Type B pancreatic cell (in vitro differentiated cells): ENCODE data around the gene RAPGEF4. TPM values are rescaled to one million over a fixed set of nuclear protein-coding genes. Genes with fewer than 3 reads are reported as not detected.

ENCODE experiments used
- DNase-seq: peaks from one replicate; pipeline ENCODE4 v3.0.0; 2021; ENCODE audit warnings: mixed read lengths; ENCODE audit not compliant: unreplicated experiment; ENCODE audit errors: extremely low spot score
- H3K27ac Mint-ChIP-seq: 2 replicates; pipeline ENCODE4 v1.8.0; 2021; ENCODE audit warnings: mild to moderate bottlenecking, mixed read lengths
- H3K27me3 Mint-ChIP-seq: 2 replicates; pipeline ENCODE4 v1.8.0; 2021; ENCODE audit warnings: mixed read lengths
- H3K36me3 Mint-ChIP-seq: 2 replicates; pipeline ENCODE4 v1.8.0; 2021; ENCODE audit warnings: mixed read lengths
- H3K4me1 Mint-ChIP-seq: one replicate; pipeline ENCODE4 v1.8.0; 2021; ENCODE audit warnings: mixed read lengths; ENCODE audit not compliant: unreplicated experiment
- H3K4me3 Mint-ChIP-seq: 2 replicates; pipeline ENCODE4 v1.8.0; 2021; ENCODE audit warnings: mild to moderate bottlenecking, mixed read lengths
- H3K9me3 Mint-ChIP-seq: 2 replicates; pipeline ENCODE4 v1.8.0; 2021; ENCODE audit warnings: mixed read lengths
- total RNA-seq: library from RNA; stranded (reverse); gene quantifications from 2 replicates; pipeline ENCODE4 v1.2.1, GENCODE V29; 2021; ENCODE audit warnings: low replicate concordance
- TF ChIP-seq, protein P1 (sequence below): fragments of 200-600 bp; sonication (generic); conservative IDR thresholded peaks from 2 replicates; pipeline ENCODE4 v1.5.0; 2021; ENCODE audit warnings: antibody characterized with exemption, mild to moderate bottlenecking

RAPGEF4 gene
- total RNA-seq, 1 donor from 2014 or later = 4.3 TPM

DNA sequence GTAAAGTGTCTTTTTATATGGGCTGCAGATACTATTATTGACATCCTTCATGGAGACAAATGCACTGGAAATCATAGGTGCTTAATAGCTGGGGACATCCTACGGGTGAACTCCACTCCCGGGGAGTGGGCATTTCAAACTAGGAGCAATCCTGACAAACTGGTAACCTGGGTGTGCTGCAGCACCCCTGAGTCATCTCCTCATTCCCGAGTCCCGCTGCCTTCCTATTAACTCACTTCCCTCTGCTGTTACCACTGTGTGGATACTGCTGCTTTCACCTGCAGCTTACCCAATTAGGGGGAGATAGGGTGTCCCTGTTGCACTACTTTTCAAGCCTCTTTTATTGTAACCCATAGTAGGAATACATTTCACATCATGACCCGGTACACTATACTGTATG is 134.2 kb downstream of the RAPGEF4 start:
- Mint-ChIP-seq H3K4me1 (no peaks in the 10 kb centered on the region), H3K36me3 (no peaks in the 10 kb centered on the region), H3K27ac (no peak overlapping the region), H3K27me3 (no peaks in the 10 kb centered on the region), H3K4me3 (no peak overlapping the region), H3K9me3 (no peaks in the 10 kb centered on the region)
- no peak for DNase-seq
- TF ChIP-seq, protein P1, sequence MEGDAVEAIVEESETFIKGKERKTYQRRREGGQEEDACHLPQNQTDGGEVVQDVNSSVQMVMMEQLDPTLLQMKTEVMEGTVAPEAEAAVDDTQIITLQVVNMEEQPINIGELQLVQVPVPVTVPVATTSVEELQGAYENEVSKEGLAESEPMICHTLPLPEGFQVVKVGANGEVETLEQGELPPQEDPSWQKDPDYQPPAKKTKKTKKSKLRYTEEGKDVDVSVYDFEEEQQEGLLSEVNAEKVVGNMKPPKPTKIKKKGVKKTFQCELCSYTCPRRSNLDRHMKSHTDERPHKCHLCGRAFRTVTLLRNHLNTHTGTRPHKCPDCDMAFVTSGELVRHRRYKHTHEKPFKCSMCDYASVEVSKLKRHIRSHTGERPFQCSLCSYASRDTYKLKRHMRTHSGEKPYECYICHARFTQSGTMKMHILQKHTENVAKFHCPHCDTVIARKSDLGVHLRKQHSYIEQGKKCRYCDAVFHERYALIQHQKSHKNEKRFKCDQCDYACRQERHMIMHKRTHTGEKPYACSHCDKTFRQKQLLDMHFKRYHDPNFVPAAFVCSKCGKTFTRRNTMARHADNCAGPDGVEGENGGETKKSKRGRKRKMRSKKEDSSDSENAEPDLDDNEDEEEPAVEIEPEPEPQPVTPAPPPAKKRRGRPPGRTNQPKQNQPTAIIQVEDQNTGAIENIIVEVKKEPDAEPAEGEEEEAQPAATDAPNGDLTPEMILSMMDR = no peak

DNA sequence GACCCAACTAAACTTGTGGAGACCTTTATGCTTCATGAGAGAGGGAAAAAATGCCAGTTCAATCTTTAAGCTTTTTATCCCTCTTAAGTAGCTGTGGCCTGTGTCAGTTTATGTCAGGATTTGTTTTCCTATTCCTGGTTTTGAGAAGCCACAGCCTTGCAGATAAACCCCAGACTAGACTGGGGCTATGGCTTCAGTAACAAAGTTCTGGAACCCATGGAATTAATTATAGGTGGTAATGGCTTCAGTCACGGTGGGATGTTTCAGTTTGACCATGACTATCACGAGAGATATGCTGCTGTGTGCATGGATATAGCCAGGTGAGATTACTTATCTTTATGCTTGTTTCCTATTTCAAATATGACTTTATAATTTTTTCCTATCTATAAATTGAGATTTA is 134.8 kb downstream of the RAPGEF4 start:
- Mint-ChIP-seq H3K27me3 (no peaks in the 10 kb centered on the region), H3K27ac (no peak overlapping the region), H3K9me3 (no peaks in the 10 kb centered on the region), H3K4me3 (no peak overlapping the region), H3K36me3 (no peaks in the 10 kb centered on the region), H3K4me1 (no peaks in the 10 kb centered on the region)
- DNase-seq = no peak
- TF ChIP-seq, protein P1 = no peak

DNA sequence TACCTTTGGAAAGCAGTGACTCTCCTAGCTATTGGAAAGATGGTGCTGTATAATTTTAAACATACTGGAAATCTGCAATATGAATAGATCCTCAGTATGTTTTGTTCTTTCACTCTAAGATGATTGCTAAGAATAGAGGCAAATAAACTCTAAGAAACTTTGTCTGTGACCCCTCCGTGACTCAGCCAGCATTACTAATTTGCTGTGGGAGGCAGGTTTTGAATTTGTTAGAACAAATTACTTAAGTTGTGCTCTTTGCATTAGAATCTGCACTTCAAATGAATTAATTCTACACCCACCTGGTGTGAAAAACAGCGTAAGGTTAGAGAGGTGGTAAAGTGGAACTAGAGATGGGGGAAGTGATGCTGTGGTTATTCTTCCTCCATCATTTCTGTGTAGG is 142.2 kb downstream of the RAPGEF4 start:
- Mint-ChIP-seq H3K36me3 (peaks cover 4% of the 10 kb centered on the region), H3K27me3 (no peaks in the 10 kb centered on the region), H3K4me3 (no peak overlapping the region), H3K4me1 (peaks cover 3% of the 10 kb centered on the region), H3K9me3 (no peaks in the 10 kb centered on the region), H3K27ac (no peak overlapping the region)
- DNase-seq = no peak
- TF ChIP-seq, protein P1 = no peak

DNA sequence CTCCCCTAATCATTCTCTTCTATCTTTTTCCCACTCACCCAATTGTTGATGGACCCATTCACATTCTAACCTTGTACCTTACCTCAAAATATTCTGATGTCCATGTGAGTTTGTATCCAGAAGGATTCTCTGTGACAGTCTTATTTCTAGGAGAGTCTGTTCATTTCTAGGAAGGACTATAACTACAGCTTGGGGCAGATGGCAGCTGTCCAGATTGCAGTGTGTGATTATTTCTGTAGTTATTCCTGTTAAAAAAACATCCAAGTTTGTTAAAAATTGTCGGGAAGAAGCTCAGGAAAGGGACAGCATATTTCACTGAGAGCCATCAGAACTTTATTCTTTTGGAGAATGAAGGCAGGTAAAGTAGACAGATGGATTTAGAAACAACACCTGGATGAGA is 142.6 kb downstream of the RAPGEF4 start:
- Mint-ChIP-seq H3K27me3 (no peaks in the 10 kb centered on the region), H3K36me3 (peaks cover 4% of the 10 kb centered on the region), H3K4me1 (peaks cover 3% of the 10 kb centered on the region), H3K27ac (no peak overlapping the region), H3K9me3 (no peaks in the 10 kb centered on the region), H3K4me3 (no peak overlapping the region)
- DNase-seq = no peak
- TF ChIP-seq, protein P1 = no peak

DNA sequence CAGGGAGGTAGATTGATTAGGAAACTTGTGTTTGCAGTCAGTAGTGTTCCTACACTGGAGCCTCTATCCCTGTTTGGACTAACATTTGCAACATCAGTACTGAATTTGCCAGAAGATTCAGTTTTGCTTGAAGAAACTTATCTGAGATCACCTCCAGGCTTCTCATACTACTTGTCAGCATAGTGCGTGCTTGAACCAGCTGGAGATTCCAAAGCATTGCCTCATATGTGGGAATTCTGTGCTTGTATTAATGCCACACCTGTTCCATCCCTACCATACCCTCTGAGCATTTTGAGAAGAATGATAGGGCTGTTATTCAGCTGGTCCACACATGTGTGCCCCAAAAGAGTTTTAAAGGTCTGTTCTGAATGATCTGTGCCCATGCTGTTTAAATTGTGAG is 148.7 kb downstream of the RAPGEF4 start:
- no peak overlapping the region for H3K27ac Mint-ChIP-seq
- TF ChIP-seq, protein P1 = no peak
- H3K27me3 Mint-ChIP-seq = no peaks in the 10 kb centered on the region
- H3K4me1 Mint-ChIP-seq = peaks cover 7% of the 10 kb centered on the region
- H3K9me3 Mint-ChIP-seq = no peaks in the 10 kb centered on the region
- H3K4me3 Mint-ChIP-seq = no peak overlapping the region
- DNase-seq = no peak
- H3K36me3 Mint-ChIP-seq = no peaks in the 10 kb centered on the region

GRCh38 chr2:172885996-172886395 is 150.4 kb downstream of the RAPGEF4 start:
- no peaks in the 10 kb centered on the region for H3K36me3 Mint-ChIP-seq
- H3K27me3 Mint-ChIP-seq = no peaks in the 10 kb centered on the region
- no peak for DNase-seq
- peaks cover 16% of the 10 kb centered on the region for H3K4me1 Mint-ChIP-seq
- no peak overlapping the region for H3K4me3 Mint-ChIP-seq
- H3K9me3 Mint-ChIP-seq = no peaks in the 10 kb centered on the region
- no peak overlapping the region for H3K27ac Mint-ChIP-seq
- TF ChIP-seq, protein P1 = no peak
